H9 (cell line): ENCODE data around the gene VAMP8. TPM values are rescaled to one million over a fixed set of nuclear protein-coding genes. Genes with fewer than 3 reads are reported as not detected.
"Not testable (repeated sequence)": the region's sequence is repeated elsewhere in the genome, so short reads cannot be mapped to it uniquely, and the experiment has no call there.

ENCODE experiments used
- DNase-seq: peaks from one replicate; pipeline ENCODE4 v3.0.0-alpha.2; 2017
- H2AFZ ChIP-seq: one replicate; pipeline ENCODE4 v1.6.1; 2013; ENCODE audit warnings: mild to moderate bottlenecking, low read length, control low read depth, moderate library complexity
- H2AK5ac ChIP-seq: 2 replicates; pipeline ENCODE4 v1.6.1; 2013; ENCODE audit warnings: low read length, control low read depth, mixed read lengths; ENCODE audit not compliant: insufficient read length
- H2BK120ac ChIP-seq: one replicate; pipeline ENCODE4 v1.6.1; 2013; ENCODE audit warnings: low read depth, mild to moderate bottlenecking, low read length, control low read depth, inconsistent platforms; ENCODE audit not compliant: poor library complexity, severe bottlenecking
- H2BK12ac ChIP-seq: 2 replicates; pipeline ENCODE4 v1.6.1; 2013; ENCODE audit warnings: low read length, control low read depth, mixed read lengths, low read depth; ENCODE audit not compliant: insufficient read length
- H2BK15ac ChIP-seq: 2 replicates; pipeline ENCODE4 v1.6.1; 2013; ENCODE audit warnings: low read depth, low read length, control low read depth
- H2BK20ac ChIP-seq: one replicate; pipeline ENCODE4 v1.6.1; 2013; ENCODE audit warnings: low read depth, mild to moderate bottlenecking, low read length, control low read depth, inconsistent platforms; ENCODE audit not compliant: poor library complexity, severe bottlenecking
- H2BK5ac ChIP-seq: 2 replicates; pipeline ENCODE4 v1.6.1; 2013; ENCODE audit warnings: low read length, control low read depth, mixed read lengths; ENCODE audit not compliant: insufficient read length
- H3K14ac ChIP-seq: 2 replicates; pipeline ENCODE4 v1.6.1; 2013; ENCODE audit warnings: low read length, control low read depth; ENCODE audit not compliant: insufficient read depth
- H3K18ac ChIP-seq: 2 replicates; pipeline ENCODE4 v1.6.1; 2013; ENCODE audit warnings: low read depth, mild to moderate bottlenecking, mixed read lengths, low read length, control low read depth; ENCODE audit not compliant: insufficient read length
- H3K23ac ChIP-seq: 2 replicates; pipeline ENCODE4 v1.6.1; 2013; ENCODE audit warnings: low read length, control low read depth, mixed read lengths, low read depth; ENCODE audit not compliant: insufficient read length
- H3K23me2 ChIP-seq: 2 replicates; pipeline ENCODE4 v1.6.1; 2013; ENCODE audit warnings: low read depth, mild to moderate bottlenecking, mixed read lengths, low read length, control low read depth; ENCODE audit not compliant: insufficient read length, poor library complexity, severe bottlenecking
- H3K27ac ChIP-seq: 2 replicates; pipeline ENCODE4 v1.5.1; 2013; ENCODE audit warnings: low read length, control low read depth, mixed read lengths, low read depth; ENCODE audit not compliant: insufficient read length
- H3K27me3 ChIP-seq: 2 replicates; pipeline ENCODE4 v1.6.1; 2013; ENCODE audit warnings: low read length, control low read depth, inconsistent platforms; ENCODE audit not compliant: insufficient read depth
- H3K4ac ChIP-seq: 2 replicates; pipeline ENCODE4 v1.6.1; 2013; ENCODE audit warnings: low read depth, mild to moderate bottlenecking, control low read depth, inconsistent platforms, low read length, moderate library complexity
- H3K4me1 ChIP-seq: 2 replicates; pipeline ENCODE4 v1.6.1; 2013; ENCODE audit warnings: low read length, control low read depth, inconsistent platforms; ENCODE audit not compliant: insufficient read depth
- H3K4me2 ChIP-seq: 2 replicates; pipeline ENCODE4 v1.6.1; 2013; ENCODE audit warnings: low read length, control low read depth, mixed read lengths; ENCODE audit not compliant: insufficient read length, insufficient read depth
- H3K56ac ChIP-seq: 2 replicates; pipeline ENCODE4 v1.6.1; 2013; ENCODE audit warnings: low read depth, mild to moderate bottlenecking, mixed read lengths, low read length, control low read depth; ENCODE audit not compliant: insufficient read length
- H3K79me1 ChIP-seq: 2 replicates; pipeline ENCODE4 v1.6.1; 2013; ENCODE audit warnings: low read depth, mild to moderate bottlenecking, moderate library complexity, low read length, control low read depth, inconsistent platforms; ENCODE audit not compliant: insufficient read depth, poor library complexity, severe bottlenecking
- H3K79me2 ChIP-seq: 2 replicates; pipeline ENCODE4 v1.6.1; 2013; ENCODE audit warnings: low read length, control low read depth, inconsistent platforms; ENCODE audit not compliant: insufficient read depth
- H3K9ac ChIP-seq: 2 replicates; pipeline ENCODE4 v1.6.1; 2013; ENCODE audit warnings: low read length, control low read depth, mixed read lengths; ENCODE audit not compliant: insufficient read length; ENCODE audit errors: extremely low read depth
- H3K9me3 ChIP-seq: one replicate; pipeline ENCODE4 v1.6.1; 2013; ENCODE audit warnings: low read depth, low read length, inconsistent platforms; ENCODE audit not compliant: control insufficient read depth
- H3T11ph ChIP-seq: one replicate; pipeline ENCODE4 v1.6.1; 2013; ENCODE audit warnings: mild to moderate bottlenecking, low read length, control low read depth, inconsistent platforms
- H4K20me1 ChIP-seq: one replicate; pipeline ENCODE4 v1.6.1; 2013; ENCODE audit not compliant: control insufficient read depth, insufficient read length, insufficient read depth
- H4K5ac ChIP-seq: 2 replicates; pipeline ENCODE4 v1.6.1; 2013; ENCODE audit warnings: low read depth, mild to moderate bottlenecking, mixed read lengths, low read length, control low read depth; ENCODE audit not compliant: insufficient read length
- H4K8ac ChIP-seq: replicated peaks from 2 replicates; pipeline ENCODE4 v1.6.1; 2013; ENCODE audit warnings: low read length, control low read depth, mixed read lengths, low read depth; ENCODE audit not compliant: insufficient read length
- H4K91ac ChIP-seq: 2 replicates; pipeline ENCODE4 v1.6.1; 2013; ENCODE audit warnings: low read depth, mild to moderate bottlenecking, moderate library complexity, mixed read lengths, low read length, control low read depth; ENCODE audit not compliant: insufficient read length
- H3K27ac Mint-ChIP-seq, 3 experiments: 2 replicates in 2 of 3; 3 replicates in 1 of 3; pipeline ENCODE4 v1.8.0; 2020 to 2021; ENCODE audit warnings: mixed read lengths in 3 of 3, mild to moderate bottlenecking in 1 of 3, moderate library complexity in 1 of 3
- H3K27me3 Mint-ChIP-seq: 2 replicates; pipeline ENCODE4 v1.8.0; 2021; ENCODE audit warnings: low read depth, mild to moderate bottlenecking, moderate library complexity, mixed read lengths
- H3K36me3 Mint-ChIP-seq, 3 experiments: 2 replicates in 2 of 3; 3 replicates in 1 of 3; pipeline ENCODE4 v1.8.0; 2020 to 2021; ENCODE audit warnings: low read depth in 3 of 3, mixed read lengths in 3 of 3; ENCODE audit not compliant: insufficient read depth in 1 of 3
- H3K4me1 Mint-ChIP-seq, 2 experiments: 2 replicates each; pipeline ENCODE4 v1.8.0; 2020; ENCODE audit warnings: mixed read lengths in 2 of 2
- H3K4me3 Mint-ChIP-seq, 2 experiments: 2 replicates in 1 of 2; 3 replicates in 1 of 2; pipeline ENCODE4 v1.8.0; 2020 to 2021; ENCODE audit warnings: mild to moderate bottlenecking in 2 of 2, mixed read lengths in 2 of 2, moderate library complexity in 1 of 2
- H3K9me3 Mint-ChIP-seq, 2 experiments: 2 replicates in 1 of 2; 3 replicates in 1 of 2; pipeline ENCODE4 v1.8.0; 2020; ENCODE audit warnings: mild to moderate bottlenecking in 2 of 2, mixed read lengths in 2 of 2, moderate library complexity in 1 of 2
- WGBS: extraction: QIAGEN DNeasy Blood & Tissue Kit; methylation state at CpG from one replicate; pipeline ENCODE4 v1.1.7; 2013; ENCODE audit warnings: missing lambda C conversion rate, low lambda C conversion rate, mixed read lengths; ENCODE audit not compliant: insufficient read length; ENCODE audit errors: extremely low coverage; 5-methylcytosine and 5-hydroxymethylcytosine counted together
- total RNA-seq: library from RNA; stranded (reverse); gene quantifications from 2 replicates; pipeline ENCODE4 v1.2.1, GENCODE V29; 2021
- TF ChIP-seq, protein P1 (sequence below): fragments of 200-600 bp; sonication (generic); conservative IDR thresholded peaks from 3 replicates; pipeline ENCODE4 v1.8.0; 2021; ENCODE audit warnings: antibody characterized with exemption, mild to moderate bottlenecking

Gene VAMP8
- total RNA-seq, 1 experiment from 2014 or later: 33.4 TPM

DNA sequence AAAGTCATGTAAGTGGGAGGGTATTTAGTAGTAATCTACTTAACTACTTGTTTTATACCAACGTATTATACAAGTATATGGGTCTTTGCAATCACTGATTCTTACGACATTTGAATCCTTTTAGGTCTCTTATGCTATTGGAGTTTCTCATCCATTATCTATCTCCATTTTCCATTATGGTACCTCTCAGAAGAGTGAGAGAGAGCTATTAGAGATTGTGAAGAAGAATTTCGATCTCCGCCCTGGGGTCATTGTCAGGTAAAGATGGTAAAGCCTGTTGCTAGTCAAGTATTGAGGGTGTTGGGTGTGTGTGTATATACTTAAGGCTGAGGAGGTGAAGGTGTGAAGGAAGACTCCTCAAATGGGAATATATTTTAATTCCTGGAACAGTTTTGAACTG is 34.6 kb upstream of the VAMP8 start:
- Histone ChIP-seq H3K23me2 (peaks cover 14% of the 10 kb centered on the region), H4K20me1 (no peaks in the 10 kb centered on the region), H3K56ac (no peak overlapping the region), H2BK5ac (no peak overlapping the region), H2BK120ac (no peak overlapping the region), H3K79me2 (peaks cover 25% of the 10 kb centered on the region), H4K5ac (no peak overlapping the region), H3K27ac (no peak overlapping the region), H3T11ph (no peak overlapping the region), H3K4me2 (no peak overlapping the region), H3K4ac (no peak overlapping the region), H2AFZ (no peak overlapping the region), H2AK5ac (no peak overlapping the region), H2BK12ac (no peak overlapping the region), H3K23ac (no peak overlapping the region), H3K9me3 (no peaks in the 10 kb centered on the region), H3K27me3 (no peaks in the 10 kb centered on the region), H4K8ac (no peak overlapping the region), H3K18ac (no peak overlapping the region), H3K4me1 (no peaks in the 10 kb centered on the region), H2BK20ac (no peak overlapping the region), H3K14ac (no peak overlapping the region), H3K79me1 (no peaks in the 10 kb centered on the region), H2BK15ac (no peak overlapping the region), H4K91ac (no peak overlapping the region), H3K9ac (no peak overlapping the region)
- TF ChIP-seq, protein P1, sequence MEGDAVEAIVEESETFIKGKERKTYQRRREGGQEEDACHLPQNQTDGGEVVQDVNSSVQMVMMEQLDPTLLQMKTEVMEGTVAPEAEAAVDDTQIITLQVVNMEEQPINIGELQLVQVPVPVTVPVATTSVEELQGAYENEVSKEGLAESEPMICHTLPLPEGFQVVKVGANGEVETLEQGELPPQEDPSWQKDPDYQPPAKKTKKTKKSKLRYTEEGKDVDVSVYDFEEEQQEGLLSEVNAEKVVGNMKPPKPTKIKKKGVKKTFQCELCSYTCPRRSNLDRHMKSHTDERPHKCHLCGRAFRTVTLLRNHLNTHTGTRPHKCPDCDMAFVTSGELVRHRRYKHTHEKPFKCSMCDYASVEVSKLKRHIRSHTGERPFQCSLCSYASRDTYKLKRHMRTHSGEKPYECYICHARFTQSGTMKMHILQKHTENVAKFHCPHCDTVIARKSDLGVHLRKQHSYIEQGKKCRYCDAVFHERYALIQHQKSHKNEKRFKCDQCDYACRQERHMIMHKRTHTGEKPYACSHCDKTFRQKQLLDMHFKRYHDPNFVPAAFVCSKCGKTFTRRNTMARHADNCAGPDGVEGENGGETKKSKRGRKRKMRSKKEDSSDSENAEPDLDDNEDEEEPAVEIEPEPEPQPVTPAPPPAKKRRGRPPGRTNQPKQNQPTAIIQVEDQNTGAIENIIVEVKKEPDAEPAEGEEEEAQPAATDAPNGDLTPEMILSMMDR: no peak
- Mint-ChIP-seq H3K36me3 (peaks cover 49 to 75% (median 58%) of the 10 kb centered on the region in 3 experiments), H3K4me1 (peaks cover 28 to 41% of the 10 kb centered on the region in 2 experiments), H3K4me3 (peak overlapping the region; percentile 95 to 98), H3K27ac (peak overlapping the region in 2 of 3 experiments; percentile 80 to 84; a peak in 4 of 7 replicates), H3K27me3 (peaks cover 5% of the 10 kb centered on the region; the same call in 1 of the 2 replicates), H3K9me3 (peaks cover 0 to 3% of the 10 kb centered on the region in 2 experiments; a peak in 1 of 5 replicates)
- no peak for DNase-seq
- WGBS: no CpG with 5 or more reads among the region's 4 CpGs

GRCh38 chr2:85544254-85544691 is 33.1 kb upstream of the VAMP8 start:
- not testable (repeated sequence) for H2BK120ac ChIP-seq, H4K8ac ChIP-seq, H2AFZ ChIP-seq, H4K5ac ChIP-seq, H3K4me3 Mint-ChIP-seq, H3K23me2 ChIP-seq, H3T11ph ChIP-seq, DNase-seq, H3K4me1 ChIP-seq, H2BK5ac ChIP-seq, H3K4me2 ChIP-seq, H3K27me3 Mint-ChIP-seq, H3K9me3 Mint-ChIP-seq, H3K18ac ChIP-seq, H3K23ac ChIP-seq, H3K27me3 ChIP-seq, H4K91ac ChIP-seq, H3K9me3 ChIP-seq, H2BK15ac ChIP-seq, H4K20me1 ChIP-seq, H3K79me1 ChIP-seq, H2BK12ac ChIP-seq, H2AK5ac ChIP-seq, H2BK20ac ChIP-seq, H3K56ac ChIP-seq, H3K14ac ChIP-seq, H3K27ac ChIP-seq, H3K9ac ChIP-seq, H3K4ac ChIP-seq
- peak overlapping the region in 1 of 3 experiments; percentile 71; a peak in 3 of 7 replicates for H3K27ac Mint-ChIP-seq
- peaks cover 49 to 73% (median 58%) of the 10 kb centered on the region in 3 experiments for H3K36me3 Mint-ChIP-seq
- WGBS: no CpG with 5 or more reads among the region's 3 CpGs
- H3K79me2 ChIP-seq: peaks cover 22% of the 10 kb centered on the region
- H3K4me1 Mint-ChIP-seq: peaks cover 28 to 37% of the 10 kb centered on the region in 2 experiments
